Jurkat, Clone E6-1 (cell line): ENCODE measurements around the gene EOLA1.
"Not testable (repeated sequence)": the region's sequence is repeated elsewhere in the genome, so short reads cannot be mapped to it uniquely, and the experiment has no call there.

ENCODE experiments used
- DNase-seq: peaks from one replicate; pipeline ENCODE4 v3.0.0-alpha.2; 2011; ENCODE audit warnings: low read depth, low spot score
- H3K4me3 ChIP-seq: 2 replicates; pipeline ENCODE4 v1.5.1; 2011; ENCODE audit warnings: mild to moderate bottlenecking, low read length, control low read depth, moderate library complexity

The EOLA1 gene

DNA sequence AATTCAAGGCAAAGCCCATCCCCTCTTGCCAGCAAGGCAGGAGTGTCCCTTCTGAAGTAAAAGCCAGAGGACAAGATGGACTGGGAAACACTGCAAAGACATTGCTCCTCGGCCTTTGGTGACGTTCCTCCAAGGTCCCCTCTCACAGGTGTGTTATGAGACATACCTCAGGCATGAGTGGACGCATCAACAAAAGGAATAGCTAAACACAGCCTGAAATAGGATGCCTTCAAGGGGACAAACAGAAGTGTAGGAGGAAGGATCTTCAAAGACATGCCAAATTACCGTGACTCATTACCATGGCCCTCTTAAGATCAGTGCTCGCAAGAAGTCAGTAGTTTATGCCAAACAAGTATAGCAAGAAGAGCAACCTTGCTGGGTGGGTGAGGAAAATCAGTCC lies 29.7 kb upstream of the EOLA1 start:
- H3K4me3 ChIP-seq: no peak overlapping the region
- DNase-seq: no peak

DNA sequence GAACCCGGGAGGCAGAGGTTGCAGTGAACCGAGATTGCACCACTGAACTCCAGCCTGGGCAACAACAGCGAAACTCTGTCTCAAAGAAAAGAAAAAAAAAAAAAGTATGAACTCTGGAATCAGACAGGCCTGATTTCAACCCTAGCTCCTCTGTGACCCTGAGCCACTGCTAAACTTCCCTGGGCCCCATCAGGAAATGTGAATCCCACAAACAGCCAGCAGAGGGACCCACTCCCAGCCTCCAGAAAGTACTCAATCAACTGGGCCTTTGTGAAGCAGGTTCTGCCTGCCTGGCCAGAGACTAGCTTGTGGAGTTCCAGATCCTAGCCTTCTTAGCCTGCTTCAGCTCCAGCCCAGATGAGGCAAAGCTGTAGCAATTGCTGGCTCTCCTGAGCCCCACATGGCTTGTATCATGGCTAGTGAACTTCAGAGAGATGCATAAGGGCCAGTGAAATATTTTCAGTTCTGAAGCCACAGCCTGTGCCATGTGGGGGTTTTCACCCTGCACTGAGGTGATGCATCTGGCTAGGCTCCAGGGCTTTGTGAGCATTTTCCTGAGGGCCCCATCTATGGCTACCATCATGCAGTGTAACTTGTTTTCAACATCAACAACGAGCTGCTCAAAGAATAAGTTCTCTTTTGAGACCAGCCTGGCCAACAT lies 28.5 kb upstream of the EOLA1 start:
- DNase-seq: peak; percentile 46
- H3K4me3 ChIP-seq: no peak overlapping the region

DNA sequence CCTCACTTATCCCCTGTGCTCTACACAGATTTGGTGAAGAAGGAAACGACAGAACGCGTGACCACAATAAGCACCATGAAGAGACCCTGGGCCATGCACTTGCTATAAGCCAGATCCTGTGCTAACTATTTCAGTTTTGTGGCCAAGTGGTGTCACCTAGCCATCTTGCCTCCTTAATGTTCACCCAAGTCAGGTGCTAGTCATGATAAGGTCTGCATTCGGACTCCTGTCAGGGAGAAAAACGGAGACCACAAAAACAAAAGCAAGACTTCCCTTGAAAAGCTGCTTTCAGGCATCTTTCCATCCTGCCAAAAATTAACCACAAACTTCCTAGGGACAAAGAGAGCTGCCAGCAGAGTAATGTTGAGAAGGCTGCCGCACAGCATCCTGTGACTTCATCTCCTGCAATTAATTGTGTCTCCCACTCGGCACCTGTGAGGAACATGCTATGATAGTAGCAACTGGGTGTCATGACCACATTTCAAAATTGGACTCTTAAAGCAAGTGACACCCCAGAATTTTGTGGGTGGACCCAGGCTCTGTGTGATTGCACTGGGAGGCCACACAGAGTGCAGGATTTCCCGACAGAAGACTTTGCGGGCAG lies 26.9 kb upstream of the EOLA1 start:
- peak; percentile 68 for DNase-seq
- H3K4me3 ChIP-seq: no peak overlapping the region

DNA sequence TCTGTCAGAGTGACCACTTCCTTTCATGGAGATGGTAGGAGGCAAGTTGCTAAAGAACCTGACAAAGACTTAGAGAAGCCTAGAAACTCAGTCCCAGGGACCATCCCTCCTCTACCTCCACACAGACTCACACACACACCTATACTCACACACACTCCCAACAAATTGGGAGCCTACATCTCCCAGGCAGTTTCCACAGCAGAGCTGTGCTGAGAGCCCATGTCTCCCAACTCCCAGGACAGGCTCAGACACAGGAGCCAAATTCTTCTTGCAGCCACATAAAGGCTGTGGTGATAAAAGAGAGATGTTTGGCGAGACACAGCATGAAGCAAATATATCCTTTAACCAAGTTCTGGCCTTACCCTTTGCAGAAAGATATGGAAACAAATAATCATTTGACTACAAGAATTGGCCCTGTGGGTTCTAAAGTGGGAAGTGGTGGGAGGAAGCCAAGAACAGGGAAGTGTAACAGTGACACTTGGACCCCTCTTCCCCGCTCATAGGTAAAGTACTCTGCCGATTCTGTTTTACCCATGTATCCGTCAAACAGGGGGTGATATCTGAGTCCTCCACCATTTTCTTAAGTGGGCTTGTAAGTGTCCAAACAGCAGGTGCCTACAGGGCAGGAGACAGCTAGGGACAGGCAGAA lies 24.7 kb upstream of the EOLA1 start:
- no peak for DNase-seq
- H3K4me3 ChIP-seq: no peak overlapping the region

DNA sequence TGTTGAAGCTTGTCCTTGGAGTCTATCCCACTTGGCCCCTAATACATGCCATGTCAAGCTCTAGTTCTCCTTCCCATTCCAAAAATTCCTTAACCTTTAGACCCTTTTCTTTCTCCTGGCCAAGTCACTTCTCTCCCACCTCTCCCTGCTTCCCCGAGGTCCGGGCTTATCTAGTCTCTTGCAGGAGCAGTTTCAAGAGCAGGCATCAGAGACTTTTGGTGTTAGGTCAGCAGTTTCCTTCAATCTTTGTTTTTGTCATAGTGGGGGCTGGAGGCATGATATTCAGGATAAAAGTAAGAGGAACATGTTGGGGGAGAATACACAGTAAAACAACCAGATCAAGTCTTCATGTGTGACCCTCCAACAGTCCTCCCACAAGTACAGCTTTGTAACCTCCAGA lies 24.2 kb upstream of the EOLA1 start:
- no peak for DNase-seq
- H3K4me3 ChIP-seq: no peak overlapping the region

DNA sequence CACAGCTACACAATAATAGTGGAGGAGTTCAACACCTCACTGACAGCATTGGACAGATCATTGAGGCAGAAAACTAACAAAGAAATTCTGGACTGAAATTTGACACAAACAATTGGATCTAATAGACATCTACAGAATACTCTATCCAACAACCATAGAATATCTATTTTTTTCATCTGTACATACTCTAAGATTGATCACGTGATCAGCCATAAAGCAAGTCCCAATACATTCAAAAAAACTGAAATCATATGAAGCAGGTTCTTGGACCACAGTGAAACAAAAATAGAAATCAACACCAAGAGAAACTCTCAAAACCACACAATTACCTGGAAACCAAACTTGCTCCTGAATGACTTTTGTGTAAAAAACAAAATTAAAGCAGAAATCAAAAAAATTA lies 23.5 kb upstream of the EOLA1 start:
- DNase-seq: no peak
- no peak overlapping the region for H3K4me3 ChIP-seq

DNA sequence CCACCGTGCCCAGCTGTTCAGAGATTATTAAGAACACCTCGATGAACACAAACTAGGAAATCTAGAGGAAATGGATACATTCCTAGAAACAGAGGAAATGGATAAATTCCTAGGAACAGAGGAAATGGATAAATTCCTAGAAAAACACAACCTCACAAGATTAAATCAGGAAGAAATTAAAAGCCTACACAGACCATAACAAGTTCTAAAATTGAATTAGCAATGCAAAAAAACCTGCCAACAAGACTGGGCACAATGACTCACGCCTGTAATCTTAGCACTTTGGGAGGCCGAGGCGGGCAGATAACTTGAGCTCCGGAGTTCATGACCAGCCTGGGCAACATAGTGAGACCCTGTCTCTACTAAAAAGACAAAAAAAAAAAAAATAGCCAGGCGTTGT lies 22.6 kb upstream of the EOLA1 start:
- no peak overlapping the region for H3K4me3 ChIP-seq
- no peak for DNase-seq

DNA sequence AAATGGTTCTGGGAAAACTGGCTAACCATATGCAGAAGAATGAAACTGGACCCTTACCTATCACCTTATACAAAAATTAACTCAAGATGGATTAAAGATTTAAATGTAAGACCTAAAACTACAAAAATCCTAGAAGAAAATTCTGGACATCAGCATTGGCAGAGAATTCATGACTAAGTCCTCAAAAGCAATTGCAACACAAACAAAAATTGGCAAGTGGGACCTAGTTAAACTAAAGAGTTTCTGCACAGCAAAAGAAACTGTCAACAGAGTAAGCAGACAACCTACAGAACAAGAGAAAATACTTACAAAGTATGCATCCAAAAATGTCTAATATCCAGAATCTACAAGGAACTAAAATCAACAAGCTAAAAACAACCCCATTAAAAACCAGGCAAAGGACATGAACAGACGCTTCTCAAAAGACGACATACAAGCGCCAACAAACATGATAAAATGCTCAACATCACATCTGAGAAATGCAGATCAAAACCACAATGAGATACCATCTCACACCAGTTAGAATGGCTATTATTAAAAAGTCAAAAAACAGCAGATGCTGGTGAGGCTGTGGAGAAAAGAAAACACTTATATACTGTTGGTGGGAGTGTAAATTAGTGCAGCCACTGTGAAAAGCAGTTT lies 20.1 kb upstream of the EOLA1 start:
- not testable (repeated sequence) for DNase-seq

DNA sequence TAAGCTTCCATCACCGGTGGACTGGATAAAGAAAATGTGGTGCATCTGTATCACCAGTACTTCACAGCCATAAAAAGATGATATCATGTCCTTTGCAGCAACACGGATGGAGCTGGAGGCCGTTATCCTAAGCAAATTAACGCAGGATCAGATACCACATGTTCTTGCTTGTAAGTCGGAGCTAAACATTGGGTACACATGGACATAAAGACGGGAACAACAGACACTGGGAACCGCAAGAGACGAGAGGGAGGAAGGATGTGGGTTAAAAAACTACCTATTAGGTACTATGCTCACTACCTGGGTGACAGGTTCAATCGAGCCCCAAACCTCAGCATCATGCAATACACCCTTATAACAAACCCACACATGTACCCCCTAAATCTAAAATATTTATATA lies 19.4 kb upstream of the EOLA1 start:
- peak; percentile 57 for DNase-seq
- no peak overlapping the region for H3K4me3 ChIP-seq

More for the DNA sequence above, 20.1 kb upstream of the EOLA1 start:
- not testable (repeated sequence) for H3K4me3 ChIP-seq

DNA sequence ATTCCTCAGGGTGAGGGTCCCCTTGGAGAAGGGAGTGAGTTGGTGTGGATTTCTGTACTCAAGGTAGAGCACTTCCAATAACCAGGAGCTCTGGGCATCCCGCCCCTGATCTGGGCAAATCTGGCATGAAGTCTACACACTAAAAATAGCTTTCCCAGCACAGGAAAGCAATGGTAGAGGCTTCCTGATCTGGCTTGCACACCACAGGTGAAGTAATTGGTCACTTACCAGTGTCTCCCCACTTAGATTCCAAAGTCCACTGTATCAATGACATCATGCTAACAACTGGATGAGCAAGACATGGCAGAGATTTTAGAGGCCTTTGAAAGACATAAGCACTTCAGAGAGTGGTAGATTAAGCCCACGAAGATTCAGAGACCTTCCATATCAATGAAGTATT lies 17.9 kb upstream of the EOLA1 start:
- no peak overlapping the region for H3K4me3 ChIP-seq
- no peak for DNase-seq

DNA sequence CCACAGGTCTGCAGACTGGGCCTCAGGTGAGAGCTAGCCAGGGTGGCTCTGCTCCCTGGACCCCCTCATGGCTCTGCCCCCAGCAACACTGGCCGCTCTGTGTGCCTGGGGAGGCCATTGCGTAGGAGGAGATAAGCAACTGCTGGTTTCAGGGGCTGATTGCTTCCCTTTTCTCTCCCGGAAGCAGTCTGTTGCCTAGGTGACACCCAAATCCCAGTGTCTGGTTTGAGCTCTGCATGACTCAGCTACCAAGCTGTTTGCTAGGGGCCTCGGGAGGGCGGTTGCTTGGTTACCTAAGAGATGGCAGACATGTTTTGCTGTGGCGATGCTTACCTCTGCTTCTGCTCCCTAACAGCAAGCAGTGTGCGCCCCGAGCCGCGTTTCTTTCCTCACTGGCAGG lies 15.4 kb upstream of the EOLA1 start:
- 0 out of 2 replicates have a peak overlapping the region, but pooled peaks have one; percentile 9 for H3K4me3 ChIP-seq
- peak; percentile 63 for DNase-seq

DNA sequence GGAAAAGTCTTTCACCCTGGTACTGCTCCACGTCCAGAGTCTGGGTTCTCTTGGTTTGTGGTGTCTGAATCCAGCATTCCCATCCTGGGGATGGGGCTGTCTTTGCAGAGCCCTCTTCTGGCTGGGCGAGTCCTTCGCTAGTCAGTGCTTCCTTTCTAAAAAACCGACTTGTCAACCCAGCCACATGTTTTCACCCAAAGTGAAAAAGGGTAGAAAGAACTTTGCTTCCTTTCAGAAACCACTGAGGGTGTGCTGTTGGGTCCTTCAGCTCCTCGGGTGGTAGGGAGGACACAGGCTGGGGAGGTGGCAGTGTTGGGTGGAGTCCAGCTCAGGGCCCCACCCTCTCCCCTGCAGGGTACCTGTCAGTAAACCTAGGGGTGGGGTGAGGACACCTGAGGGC lies 14.9 kb upstream of the EOLA1 start:
- H3K4me3 ChIP-seq: not testable (repeated sequence)
- peak; percentile 28 for DNase-seq

DNA sequence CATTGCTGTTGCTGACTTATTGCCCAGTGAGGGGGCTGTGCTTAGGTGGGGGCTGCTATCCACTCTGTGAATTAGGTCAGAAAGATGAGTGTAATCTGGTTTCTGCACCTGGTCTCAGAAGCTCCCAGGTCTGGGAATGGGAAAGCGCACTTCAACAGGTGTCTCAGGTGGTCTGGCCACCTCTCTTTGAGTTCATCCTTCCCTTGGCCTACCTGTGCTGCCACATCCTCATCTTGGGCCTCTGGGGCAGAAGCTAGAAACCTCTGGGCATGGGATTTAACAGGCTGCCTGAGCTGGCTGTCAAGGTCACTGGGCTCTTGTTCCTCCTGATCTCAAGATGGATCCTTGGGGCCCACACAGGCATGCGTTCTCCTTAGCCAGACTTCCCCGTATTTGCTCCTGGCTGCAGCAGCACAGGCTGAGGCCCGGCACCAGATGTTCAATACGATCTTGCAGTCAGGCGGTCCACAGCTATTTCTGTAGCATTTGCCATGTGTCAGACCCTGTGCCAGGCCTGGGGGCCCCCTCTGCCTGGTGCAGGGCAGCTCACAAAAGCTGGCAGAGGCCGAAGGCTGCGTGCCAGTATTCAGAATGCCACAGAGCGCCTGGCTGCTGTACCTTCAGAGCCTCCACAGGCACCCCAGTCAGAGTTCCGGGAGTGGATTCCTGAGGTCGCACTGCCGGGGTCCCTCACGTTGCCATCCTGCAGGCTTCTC lies 14.3 kb upstream of the EOLA1 start:
- DNase-seq, H3K4me3 ChIP-seq: not testable (repeated sequence)

DNA sequence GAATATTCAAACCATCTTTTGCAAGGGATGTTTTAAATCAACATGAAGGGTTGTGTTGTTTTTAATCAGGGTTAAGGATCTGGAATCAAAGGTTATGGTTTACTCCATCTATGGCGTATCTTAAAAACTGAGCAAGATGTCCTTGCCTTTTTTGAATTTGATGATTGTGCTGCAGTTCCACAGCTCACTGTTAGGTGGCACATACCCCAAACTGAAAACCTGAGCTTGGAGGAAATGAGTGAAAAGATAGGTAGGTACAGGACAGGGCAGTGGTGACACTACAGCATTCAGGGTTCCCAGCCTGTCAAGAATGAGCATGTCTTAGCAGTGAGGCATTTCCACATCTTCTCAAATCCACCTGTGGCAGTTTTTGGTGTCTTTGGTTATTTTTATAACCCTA lies 13.1 kb upstream of the EOLA1 start:
- no peak overlapping the region for H3K4me3 ChIP-seq
- DNase-seq: peak; percentile 37

DNA sequence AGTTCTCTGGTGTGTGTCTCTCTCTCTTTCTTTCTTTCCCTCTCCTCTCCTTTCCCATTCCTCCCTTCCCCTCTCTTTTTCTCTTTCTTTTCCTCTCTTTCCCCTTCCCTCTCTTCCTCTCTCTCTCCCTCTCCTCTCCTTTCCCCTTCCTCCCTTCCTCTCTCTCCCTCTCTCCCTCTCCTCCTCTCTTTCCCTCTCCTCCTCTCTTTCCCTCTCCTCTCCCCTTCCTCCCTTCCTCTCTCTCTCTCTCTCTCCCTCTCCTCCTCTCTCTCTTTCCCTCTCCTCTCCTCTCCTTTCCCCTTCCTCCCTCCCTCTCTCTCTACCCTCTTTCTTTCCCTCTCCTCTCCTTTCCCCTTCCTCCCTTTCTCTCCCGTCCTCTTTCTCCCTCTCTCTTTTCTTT lies 12.4 kb upstream of the EOLA1 start:
- no peak for DNase-seq
- H3K4me3 ChIP-seq: no peak overlapping the region

DNA sequence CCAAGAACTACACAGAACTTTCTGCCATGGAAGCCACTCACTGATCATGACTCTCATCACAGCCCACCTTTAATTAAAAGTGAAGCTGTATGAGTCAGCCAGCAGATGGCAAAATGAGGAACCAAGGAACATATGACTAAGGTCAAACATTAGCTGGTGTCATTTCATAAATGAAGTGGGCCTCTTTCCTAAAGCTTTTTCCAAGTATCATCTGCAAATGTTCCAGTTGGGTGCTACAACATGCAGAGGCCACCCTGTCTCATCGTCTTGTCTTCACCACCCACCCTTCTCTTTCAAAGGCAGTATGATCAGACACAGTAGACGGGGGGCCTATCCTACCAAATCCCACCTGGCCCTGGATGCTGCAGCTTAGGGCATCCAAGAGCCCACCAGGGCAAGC lies 9.2 kb upstream of the EOLA1 start:
- no peak for DNase-seq
- no peak overlapping the region for H3K4me3 ChIP-seq

DNA sequence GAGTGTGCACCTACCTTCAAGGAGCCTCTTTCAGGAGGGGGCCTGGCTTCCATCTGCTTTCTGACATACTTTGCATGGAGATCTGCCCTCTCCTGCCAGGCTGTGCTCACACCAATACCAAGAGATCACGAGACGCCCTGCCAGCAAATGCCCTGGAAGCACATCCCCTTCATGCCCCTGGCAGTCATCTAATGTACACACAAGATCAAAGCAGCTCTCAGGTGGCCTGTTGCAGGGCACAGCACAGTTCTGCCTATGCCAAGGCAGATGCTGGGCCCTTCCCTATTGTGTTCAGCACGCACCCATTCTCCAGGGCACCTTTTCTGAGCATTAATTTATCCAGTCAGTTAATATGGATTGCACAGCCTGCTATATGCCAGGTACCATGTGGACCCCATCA lies 7.9 kb upstream of the EOLA1 start:
- not testable (repeated sequence) for H3K4me3 ChIP-seq, DNase-seq

DNA sequence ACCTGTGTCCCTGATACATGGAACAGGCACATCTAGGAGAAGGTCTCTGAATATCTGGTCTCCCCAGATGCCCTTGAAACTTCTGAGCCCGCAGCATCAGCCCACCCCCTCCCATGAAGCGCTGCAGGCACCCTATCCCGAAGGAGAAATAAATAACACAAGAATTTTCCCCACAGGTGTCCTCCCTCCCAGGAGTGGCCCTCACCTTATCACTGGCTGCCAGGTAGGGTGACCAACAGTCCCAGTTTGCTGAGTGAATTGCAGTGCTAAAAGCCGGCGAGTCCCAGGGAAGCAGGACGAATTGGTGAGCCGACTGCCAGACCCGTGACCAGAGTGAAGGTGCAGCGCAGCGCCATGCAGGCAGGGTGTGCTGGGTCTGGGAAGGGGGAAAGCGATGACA lies 6.8 kb upstream of the EOLA1 start:
- not testable (repeated sequence) for H3K4me3 ChIP-seq, DNase-seq

DNA sequence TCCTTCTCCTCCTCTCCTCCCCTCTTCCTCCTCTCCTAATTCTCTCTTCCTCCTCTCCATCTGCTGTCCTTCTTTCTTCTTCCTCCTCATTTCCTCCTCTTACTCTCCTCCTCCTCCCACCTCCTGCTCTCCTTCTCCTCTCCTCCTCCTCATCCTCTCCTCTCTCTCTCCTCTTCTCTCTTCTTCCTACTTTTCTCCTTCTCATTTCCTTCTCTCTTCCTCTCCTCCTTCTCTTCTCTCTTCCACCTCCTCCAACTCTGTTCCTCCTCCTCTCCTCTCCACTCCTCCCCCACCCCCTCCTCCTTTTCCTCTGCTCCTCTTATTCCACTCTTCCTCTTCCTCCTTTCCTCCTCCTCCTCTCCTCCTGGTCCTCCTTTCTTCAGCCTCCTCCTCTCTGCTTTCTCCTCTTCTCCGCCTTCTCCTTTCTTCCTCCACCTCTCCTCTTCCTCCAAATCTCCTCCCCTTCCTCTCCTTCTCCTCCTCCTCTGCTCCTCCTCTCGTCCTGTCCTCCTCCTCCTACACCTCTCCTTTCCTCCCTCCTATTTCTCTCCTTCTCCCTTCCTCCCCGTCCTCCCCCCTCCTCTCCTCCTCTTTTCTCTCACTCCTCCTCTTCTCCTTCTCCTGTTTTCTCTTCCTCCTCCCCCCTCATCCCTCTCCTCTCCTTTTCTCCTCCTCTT lies 5.7 kb upstream of the EOLA1 start:
- DNase-seq, H3K4me3 ChIP-seq: not testable (repeated sequence)
